GM12892 (cell line): ENCODE measurements around the gene NR3C2.

Experiments used
- POLR2A ChIP-seq: IDR thresholded peaks from 2 replicates; pipeline ENCODE4 v1.6.1; 2011; ENCODE audit warnings: low read depth, low read length, control low read depth
- POLR2AphosphoS5 ChIP-seq: IDR thresholded peaks from 2 replicates; pipeline ENCODE4 v1.6.1; 2011; ENCODE audit warnings: low read depth, low read length, control low read depth
- TAF1 ChIP-seq: IDR thresholded peaks from 2 replicates; pipeline ENCODE4 v1.6.1; 2011; ENCODE audit warnings: low read depth, mild to moderate bottlenecking, control low read depth, low read length, borderline replicate concordance

GRCh38 chr4:148255344-148255720 is 186.9 kb downstream of the NR3C2 start:
- TF ChIP-seq POLR2AphosphoS5 (no peak), TAF1 (no peak), POLR2A (no peak)
